Esophagus muscularis mucosa (tissue), 4 donors: Measurements from ENCODE around the gene C1orf159. TPM values are rescaled to one million over a fixed set of nuclear protein-coding genes. Genes with fewer than 3 reads are reported as not detected.
"Not testable (repeated sequence)": the region's sequence is repeated elsewhere in the genome, so short reads cannot be mapped to it uniquely, and the experiment has no call there.

ENCODE experiments used
- DNase-seq: peaks from one replicate; pipeline ENCODE4 v3.0.0-alpha.2; 2017; ENCODE audit errors: extremely low spot score
- H3K27ac ChIP-seq, 4 donors: fragments of 200-600 bp; sonication (generic); replicated peaks in 1 of 4; 1 replicate in 3 of 4; 2 replicates in 1 of 4; pipeline ENCODE4 v1.5.1; 2016 to 2019; ENCODE audit warnings: mild to moderate bottlenecking in 1 of 4
- H3K27me3 ChIP-seq, 4 donors: fragments of 200-600 bp; sonication (generic); one replicate each; pipeline versions ENCODE4 v1.5.1 to v1.6.0; 2016 to 2019
- H3K36me3 ChIP-seq, 4 donors: fragments of 200-600 bp; sonication (generic); one replicate each; pipeline ENCODE4 v1.5.1; 2016 to 2019
- H3K4me1 ChIP-seq, 4 donors: fragments of 200-600 bp; sonication (generic); one replicate each; pipeline ENCODE4 v1.5.1; 2016 to 2019
- H3K4me3 ChIP-seq, 4 donors: fragments of 200-600 bp; sonication (generic); 1 replicate in 2 of 4; 2 replicates in 2 of 4; pipeline ENCODE4 v1.5.1; 2016 to 2019; ENCODE audit warnings: mild to moderate bottlenecking in 4 of 4, moderate library complexity in 1 of 4
- H3K9me3 ChIP-seq, 4 donors: fragments of 200-600 bp; sonication (generic); 1 replicate in 3 of 4; 2 replicates in 1 of 4; pipeline ENCODE4 v1.5.1; 2016 to 2019
- EP300 ChIP-seq: sonication (generic); formaldehyde crosslinking; IDR thresholded peaks from one replicate; pipeline ENCODE4 v1.6.1; 2017; ENCODE audit warnings: antibody characterized with exemption
- POLR2A ChIP-seq: fragments of 450-650 bp; IDR thresholded peaks from one replicate; pipeline ENCODE4 v1.6.1; 2017; ENCODE audit warnings: antibody characterized with exemption, moderate library complexity, mild to moderate bottlenecking, low read depth
- POLR2AphosphoS5 ChIP-seq, 2 donors: sonication (generic); formaldehyde crosslinking; IDR thresholded peaks; one replicate each; pipeline ENCODE4 v1.6.1; 2017; ENCODE audit warnings: antibody characterized with exemption in 2 of 2
- WGBS: methylation state at CpG from one replicate; pipeline ENCODE4 v1.1.5; 2018; 5-methylcytosine and 5-hydroxymethylcytosine counted together
- intact Hi-C: fragments of 100-400 bp; cut with DNase I; formaldehyde crosslinking; loops from one replicate; pipeline ENCODE4 v1.15.1; 2023
- total RNA-seq, 4 donors: library from RNA; depleted of rRNA; stranded (reverse); fragments of >200 nt; gene quantifications; one replicate each; pipeline versions ENCODE4 v1.1.0 to v1.2.1, GENCODE V29; 2016
- TF ChIP-seq, protein P1 (sequence below), 3 experiments: fragments of 200-600 bp in 2 of 3; fragments of 450-650 bp in 1 of 3; sonication (generic) in 2 of 3; IDR thresholded peaks; one replicate each; pipeline ENCODE4 v1.5.1; 2017 to 2019; ENCODE audit warnings: antibody characterized with exemption in 3 of 3, mild to moderate bottlenecking in 2 of 3, moderate library complexity in 1 of 3

Gene C1orf159
- total RNA-seq, 4 donors from 2014 or later, result 4.2 to 11.9 (median 8.5) TPM

DNA sequence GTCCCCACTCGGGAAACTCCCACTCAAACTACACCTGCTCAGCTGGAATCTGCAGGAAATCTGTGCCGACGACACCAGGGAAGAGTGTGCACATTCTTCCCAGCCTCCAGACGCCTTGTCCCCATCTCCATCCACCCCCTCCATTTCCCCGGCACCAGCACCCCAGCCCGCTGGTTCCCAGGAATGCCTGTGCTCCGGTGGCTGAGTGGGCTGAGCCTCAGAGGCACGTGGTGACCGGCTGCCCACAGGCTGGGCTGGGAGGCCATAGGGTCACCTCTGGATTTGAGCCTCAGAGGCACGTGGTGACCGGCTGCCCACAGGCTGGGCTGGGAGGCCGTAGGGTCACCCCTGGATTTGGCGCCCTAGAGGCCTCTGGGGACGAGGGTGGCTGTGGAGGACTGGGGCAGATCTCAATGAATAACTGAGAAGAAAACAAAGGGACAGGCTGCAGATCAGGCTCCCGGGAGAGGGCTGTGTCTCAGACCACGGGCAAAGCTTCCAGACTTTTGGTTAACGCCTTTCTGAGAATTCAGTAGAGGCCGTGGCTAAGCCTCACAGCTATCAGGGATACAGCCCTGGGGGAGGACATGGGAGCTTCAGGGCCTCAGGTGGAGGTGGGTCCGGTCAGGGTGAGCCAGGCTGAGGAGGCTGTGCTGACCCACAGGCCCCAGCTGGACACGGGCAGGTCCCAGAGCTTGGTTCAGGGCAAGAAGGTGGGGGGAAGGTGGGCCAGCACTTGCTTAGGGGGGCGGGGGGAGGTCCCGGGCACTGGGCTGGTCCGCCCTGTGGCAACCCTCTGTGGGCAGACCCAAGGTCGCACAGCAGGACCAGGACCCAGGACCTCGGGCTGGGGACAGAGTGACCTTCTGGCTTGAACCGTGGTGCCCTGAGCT is 40.5 kb upstream of the C1orf159 start:
- H3K27me3 ChIP-seq, result peaks cover 0 to 1% (median 0%) of the 10 kb centered on the region in 4 donors
- TF ChIP-seq POLR2A (no peak), POLR2AphosphoS5 (IDR thresholded peaks at IDR 0.05) (no peak), EP300 (no peak)
- TF ChIP-seq, protein P1, sequence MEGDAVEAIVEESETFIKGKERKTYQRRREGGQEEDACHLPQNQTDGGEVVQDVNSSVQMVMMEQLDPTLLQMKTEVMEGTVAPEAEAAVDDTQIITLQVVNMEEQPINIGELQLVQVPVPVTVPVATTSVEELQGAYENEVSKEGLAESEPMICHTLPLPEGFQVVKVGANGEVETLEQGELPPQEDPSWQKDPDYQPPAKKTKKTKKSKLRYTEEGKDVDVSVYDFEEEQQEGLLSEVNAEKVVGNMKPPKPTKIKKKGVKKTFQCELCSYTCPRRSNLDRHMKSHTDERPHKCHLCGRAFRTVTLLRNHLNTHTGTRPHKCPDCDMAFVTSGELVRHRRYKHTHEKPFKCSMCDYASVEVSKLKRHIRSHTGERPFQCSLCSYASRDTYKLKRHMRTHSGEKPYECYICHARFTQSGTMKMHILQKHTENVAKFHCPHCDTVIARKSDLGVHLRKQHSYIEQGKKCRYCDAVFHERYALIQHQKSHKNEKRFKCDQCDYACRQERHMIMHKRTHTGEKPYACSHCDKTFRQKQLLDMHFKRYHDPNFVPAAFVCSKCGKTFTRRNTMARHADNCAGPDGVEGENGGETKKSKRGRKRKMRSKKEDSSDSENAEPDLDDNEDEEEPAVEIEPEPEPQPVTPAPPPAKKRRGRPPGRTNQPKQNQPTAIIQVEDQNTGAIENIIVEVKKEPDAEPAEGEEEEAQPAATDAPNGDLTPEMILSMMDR (IDR thresholded peaks at IDR 0.05), result no peak
- no peaks in the 10 kb centered on the region for H3K36me3 ChIP-seq
- intact Hi-C loops, result no loop called here
- WGBS, result 85% methylated on average over 18 of the region's 26 CpGs
- H3K27ac ChIP-seq, result peak overlapping the region in 1 of 4 donors; percentile 22
- no peaks in the 10 kb centered on the region for H3K9me3 ChIP-seq
- peaks cover 11 to 17% (median 15%) of the 10 kb centered on the region in 4 donors for H3K4me1 ChIP-seq
- no peak for DNase-seq
- H3K4me3 ChIP-seq, result no peak overlapping the region

DNA sequence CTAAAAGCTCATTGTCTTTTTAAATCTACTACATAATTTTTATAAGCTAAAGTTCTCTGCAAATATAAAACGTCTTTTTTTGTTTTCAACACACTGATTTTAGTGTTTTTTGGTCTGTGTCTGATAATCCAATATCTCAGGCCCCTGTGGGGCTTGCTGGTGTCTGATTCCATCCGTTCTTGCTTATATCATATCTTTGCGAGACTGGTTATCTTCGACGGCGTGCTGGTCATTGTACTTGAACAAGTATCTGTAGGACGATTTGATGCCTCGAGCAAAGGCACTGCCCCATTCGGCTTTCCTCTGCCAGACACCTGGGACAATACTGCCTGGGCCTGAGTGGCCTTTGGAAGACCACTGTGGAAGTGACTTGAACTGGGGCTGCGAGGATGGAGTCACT is 39.4 kb upstream of the C1orf159 start:
- no peaks in the 10 kb centered on the region for H3K27me3 ChIP-seq
- intact Hi-C loops, result no loop called here
- WGBS, result 76% methylated on average over 10 of the region's 10 CpGs
- H3K4me3 ChIP-seq, result no peak overlapping the region
- H3K9me3 ChIP-seq, result no peaks in the 10 kb centered on the region
- TF ChIP-seq EP300 (no peak), POLR2A (no peak), POLR2AphosphoS5 (IDR thresholded peaks at IDR 0.05) (no peak)
- TF ChIP-seq, protein P1 (IDR thresholded peaks at IDR 0.05), result no peak
- peaks cover 11 to 17% (median 15%) of the 10 kb centered on the region in 4 donors for H3K4me1 ChIP-seq
- H3K27ac ChIP-seq, result no peak overlapping the region
- no peaks in the 10 kb centered on the region for H3K36me3 ChIP-seq
- DNase-seq, result no peak

DNA sequence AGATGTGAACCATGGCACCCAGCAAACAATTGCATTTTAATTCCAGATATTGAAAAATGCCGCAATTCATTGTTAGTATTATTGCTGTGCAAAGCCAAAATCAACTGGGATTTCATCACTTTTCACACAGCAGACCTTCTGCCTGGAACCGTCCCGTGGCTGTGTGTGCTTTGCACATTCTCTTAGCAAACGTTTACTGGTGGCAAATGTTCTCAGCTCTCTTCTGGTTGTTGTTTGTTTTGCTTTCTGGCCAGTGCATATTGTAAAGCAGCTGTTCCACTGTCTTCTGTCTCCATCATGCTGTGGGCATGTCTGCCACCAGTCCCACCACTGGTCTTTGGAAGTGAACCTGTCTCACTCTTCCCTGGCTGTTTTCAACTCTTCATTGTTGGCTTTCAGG is 38.0 kb upstream of the C1orf159 start:
- DNase-seq, result no peak
- H3K27ac ChIP-seq, result no peak overlapping the region
- TF ChIP-seq POLR2AphosphoS5 (IDR thresholded peaks at IDR 0.05), result no peak
- TF ChIP-seq EP300, result no peak
- TF ChIP-seq, protein P1 (IDR thresholded peaks at IDR 0.05), result no peak
- no peak for TF ChIP-seq POLR2A
- WGBS, result 53% methylated on average over 4 of the region's 4 CpGs
- H3K4me3 ChIP-seq, result no peak overlapping the region
- peaks cover 9 to 17% (median 13%) of the 10 kb centered on the region in 4 donors for H3K4me1 ChIP-seq
- no peaks in the 10 kb centered on the region for H3K36me3 ChIP-seq
- no peaks in the 10 kb centered on the region for H3K27me3 ChIP-seq
- intact Hi-C loops, result no loop called here
- no peaks in the 10 kb centered on the region for H3K9me3 ChIP-seq

DNA sequence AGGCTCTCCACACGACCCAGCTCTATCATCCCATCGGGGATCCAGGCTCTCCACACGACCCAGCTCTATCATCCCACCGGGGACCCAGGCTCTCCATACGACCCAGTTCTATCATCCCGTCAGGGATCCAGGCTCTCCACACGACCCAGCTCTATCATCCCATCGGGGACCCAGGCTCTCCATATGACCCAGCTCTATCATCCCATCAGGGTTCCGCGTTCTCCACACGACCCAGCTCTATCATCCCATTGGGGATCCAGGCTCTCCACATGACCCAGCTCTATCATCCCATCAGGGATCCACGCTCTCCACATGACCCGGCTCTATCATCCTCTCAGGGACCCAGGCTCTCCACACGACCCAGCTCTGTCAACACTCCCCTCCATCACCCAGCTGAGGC is 37.3 kb upstream of the C1orf159 start:
- H3K27me3 ChIP-seq, H3K27ac ChIP-seq, intact Hi-C loops, H3K4me3 ChIP-seq, H3K36me3 ChIP-seq, H3K9me3 ChIP-seq, DNase-seq: not testable (repeated sequence)
- whole genome bisulfite sequencing, result 86% methylated on average over 14 of the region's 14 CpGs
- peaks cover 3 to 11% (median 7%) of the 10 kb centered on the region in 4 donors for H3K4me1 ChIP-seq

DNA sequence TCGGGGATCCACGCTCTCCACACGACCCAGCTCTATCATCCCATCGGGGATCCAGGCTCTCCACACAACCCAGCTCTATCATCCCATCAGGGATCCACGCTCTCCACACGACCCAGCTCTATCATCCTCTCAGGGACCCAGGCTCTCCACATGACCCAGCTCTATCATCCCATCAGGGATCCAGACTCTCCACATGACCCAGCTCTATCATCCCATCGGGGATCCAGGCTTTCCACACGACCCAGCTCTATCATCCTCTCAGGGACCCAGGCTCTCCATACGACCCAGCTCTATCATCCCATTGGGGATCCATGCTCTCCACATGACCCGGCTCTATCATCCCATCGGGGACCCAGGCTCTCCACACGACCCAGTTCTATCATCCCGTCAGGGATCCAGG is 36.5 kb upstream of the C1orf159 start:
- WGBS, result 84% methylated on average over 13 of the region's 13 CpGs
- DNase-seq, H3K9me3 ChIP-seq, H3K36me3 ChIP-seq, H3K4me1 ChIP-seq, H3K27me3 ChIP-seq, intact Hi-C loops, H3K4me3 ChIP-seq, H3K27ac ChIP-seq: not testable (repeated sequence)
